Kidney (tissue), 14 donors: ENCODE measurements around the gene RIT1. TPM values are rescaled to one million over a fixed set of nuclear protein-coding genes. Genes with fewer than 3 reads are reported as not detected.

Experiments
- DNase-seq, 5 donors: peaks; one replicate each; pipeline ENCODE4 v3.0.0-alpha.2; 2013 to 2020
- FAIRE-seq: peaks from 2 replicates; lab custom pipeline; 2012; peaks lifted over from hg19 to GRCh38; lab: Jason Lieb, UNC
- H3K27ac ChIP-seq, 2 donors: one replicate each; pipeline ENCODE4 v1.7.0; 2013; ENCODE audit warnings: low read depth in 2 of 2, low read length in 2 of 2, inconsistent platforms in 1 of 2
- H3K27me3 ChIP-seq: one replicate; pipeline ENCODE4 v1.7.1; 2013; ENCODE audit warnings: low read length, inconsistent platforms; ENCODE audit not compliant: control insufficient read depth, insufficient read depth
- H3K36me3 ChIP-seq, 3 donors: one replicate each; pipeline versions ENCODE4 v1.7.0 to v1.7.1; 2013; ENCODE audit warnings: low read length in 3 of 3, control low read depth in 1 of 3, inconsistent platforms in 1 of 3; ENCODE audit not compliant: insufficient read depth in 3 of 3, control insufficient read depth in 2 of 3
- H3K4me1 ChIP-seq, 3 donors: one replicate each; pipeline versions ENCODE4 v1.7.0 to v1.7.1; 2013; ENCODE audit warnings: low read length in 3 of 3, inconsistent platforms in 1 of 3, low read depth in 1 of 3; ENCODE audit not compliant: control insufficient read depth in 2 of 3, insufficient read depth in 2 of 3
- H3K4me3 ChIP-seq, 3 donors: one replicate each; pipeline versions ENCODE4 v1.7.0 to v1.8.1; 2013; ENCODE audit warnings: low read length in 3 of 3, control low read depth in 1 of 3, inconsistent platforms in 1 of 3
- H3K9ac ChIP-seq, 3 donors: one replicate each; pipeline versions ENCODE4 v1.7.0 to v1.7.1; 2013; ENCODE audit warnings: low read length in 3 of 3, control low read depth in 1 of 3, inconsistent platforms in 1 of 3
- H3K9me3 ChIP-seq, 3 donors: one replicate each; pipeline versions ENCODE4 v1.7.0 to v1.7.1; 2013; ENCODE audit warnings: low read length in 3 of 3, control low read depth in 1 of 3, inconsistent platforms in 1 of 3; ENCODE audit not compliant: control insufficient read depth in 2 of 3, insufficient read depth in 1 of 3
- intact Hi-C: fragments of 100-400 bp; cut with DNase I; formaldehyde crosslinking; loops from one replicate; pipeline ENCODE4 v1.11.1; 2022
- polyA plus RNA-seq: library from polyadenylated mRNA; stranded (reverse); fragments of 350-450 nt; fragmentation: Illumina TruSeq; extraction: RNeasy Lipid Tissue Mini Kit (QIAGEN cat#74804); gene quantifications from one replicate; pipeline ENCODE4 v1.2.3, GENCODE V29; 2014; ENCODE audit warnings: low read depth, low replicate concordance; ENCODE audit not compliant: insufficient read depth
- total RNA-seq: library from RNA; stranded (reverse); fragmentation: NEBNext Ultra II Directional; extraction: Animal tissue kit (Norgen Biotek cat#: 25700); gene quantifications from one replicate; pipeline ENCODE4 v1.2.1, GENCODE V29; 2021
- TF ChIP-seq, protein P1 (sequence below): IDR thresholded peaks from 3 replicates; pipeline ENCODE4 v1.5.1; 2012; ENCODE audit warnings: mild to moderate bottlenecking, moderate library complexity, borderline replicate concordance; ENCODE audit not compliant: insufficient read depth; ENCODE audit errors: extremely low read depth
- donor health status: control.
- donor health status: control.
- donor health status: control.
- donor health status: control.
- donor health status: control.
- donor health status: DM: yes; HTN: yes; CAD: no.
- donor health status: Normal renal cell carcinoma (clear cell type).

Gene RIT1
- total and polyA plus RNA-seq, 2 donors from 2014 or later: 33.2 to 40.8 TPM

DNA sequence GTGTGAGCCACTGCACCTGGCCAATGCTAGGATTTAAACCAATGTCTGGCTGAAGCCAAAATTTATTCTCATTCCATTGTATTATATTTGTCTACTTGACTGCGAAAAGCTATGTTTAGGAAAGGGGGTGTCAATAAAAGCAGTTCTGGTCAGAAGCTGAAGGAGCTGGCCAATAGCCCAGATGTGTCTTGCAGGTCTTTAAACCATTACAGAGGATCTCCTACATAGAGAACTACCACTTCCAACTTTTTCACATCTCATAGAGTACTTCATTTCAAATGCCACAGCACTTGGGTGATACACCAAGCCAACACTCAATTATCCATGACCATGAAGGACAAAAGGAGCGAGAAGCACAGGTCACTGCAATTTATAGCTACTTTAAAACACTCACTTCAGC, 49.3 kb downstream of the RIT1 start:
- TF ChIP-seq, protein P1, sequence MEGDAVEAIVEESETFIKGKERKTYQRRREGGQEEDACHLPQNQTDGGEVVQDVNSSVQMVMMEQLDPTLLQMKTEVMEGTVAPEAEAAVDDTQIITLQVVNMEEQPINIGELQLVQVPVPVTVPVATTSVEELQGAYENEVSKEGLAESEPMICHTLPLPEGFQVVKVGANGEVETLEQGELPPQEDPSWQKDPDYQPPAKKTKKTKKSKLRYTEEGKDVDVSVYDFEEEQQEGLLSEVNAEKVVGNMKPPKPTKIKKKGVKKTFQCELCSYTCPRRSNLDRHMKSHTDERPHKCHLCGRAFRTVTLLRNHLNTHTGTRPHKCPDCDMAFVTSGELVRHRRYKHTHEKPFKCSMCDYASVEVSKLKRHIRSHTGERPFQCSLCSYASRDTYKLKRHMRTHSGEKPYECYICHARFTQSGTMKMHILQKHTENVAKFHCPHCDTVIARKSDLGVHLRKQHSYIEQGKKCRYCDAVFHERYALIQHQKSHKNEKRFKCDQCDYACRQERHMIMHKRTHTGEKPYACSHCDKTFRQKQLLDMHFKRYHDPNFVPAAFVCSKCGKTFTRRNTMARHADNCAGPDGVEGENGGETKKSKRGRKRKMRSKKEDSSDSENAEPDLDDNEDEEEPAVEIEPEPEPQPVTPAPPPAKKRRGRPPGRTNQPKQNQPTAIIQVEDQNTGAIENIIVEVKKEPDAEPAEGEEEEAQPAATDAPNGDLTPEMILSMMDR: no peak
- no peak overlapping the region for H3K27ac ChIP-seq
- intact Hi-C loops: no loop called here

GRCh38 chr1:155860970-155861510, 50.1 kb downstream of the RIT1 start:
- TF ChIP-seq, protein P1: no peak
- Histone ChIP-seq H3K36me3 (no peaks in the 10 kb centered on the region), H3K27ac (peak overlapping the region; percentile 76 to 80), H3K9me3 (no peaks in the 10 kb centered on the region), H3K4me3 (peak overlapping the region in 1 of 3 donors; percentile 48), H3K27me3 (no peaks in the 10 kb centered on the region), H3K4me1 (peaks cover 0 to 11% (median 4%) of the 10 kb centered on the region in 3 donors), H3K9ac (peak overlapping the region; percentile 46 to 75 (median 63))
- no peak for DNase-seq
- intact Hi-C loops: no loop called here
- no peak for FAIRE-seq

More for the DNA sequence above, 49.3 kb downstream of the RIT1 start:
- Histone ChIP-seq H3K27me3 (no peaks in the 10 kb centered on the region), H3K4me1 (peaks cover 0 to 5% (median 0%) of the 10 kb centered on the region in 3 donors), H3K9ac (no peak overlapping the region), H3K9me3 (no peaks in the 10 kb centered on the region), H3K4me3 (no peak overlapping the region), H3K36me3 (no peaks in the 10 kb centered on the region)
- DNase-seq: no peak
- no peak for FAIRE-seq

GRCh38 chr1:155859881-155860871, 51.0 kb downstream of the RIT1 start:
- intact Hi-C loops: no loop called here
- FAIRE-seq: no peak
- H3K4me3 ChIP-seq: peak overlapping the region; percentile 48 to 90 (median 59)

More at GRCh38 chr1:155859881-155860871, 51.0 kb downstream of the RIT1 start:
- peak; percentile 88 to 94 (median 90) for DNase-seq
- peak overlapping the region; percentile 76 to 80 for H3K27ac ChIP-seq
- no peaks in the 10 kb centered on the region for H3K9me3 ChIP-seq
- H3K27me3 ChIP-seq: no peaks in the 10 kb centered on the region
- H3K9ac ChIP-seq: peak overlapping the region; percentile 46 to 75 (median 63)
- no peaks in the 10 kb centered on the region for H3K36me3 ChIP-seq
- peaks cover 0 to 11% (median 5%) of the 10 kb centered on the region in 3 donors for H3K4me1 ChIP-seq
- TF ChIP-seq, protein P1: no peak
